ENCODE data around the gene STPG1. TPM values are rescaled to one million over a fixed set of nuclear protein-coding genes. Genes with fewer than 3 reads are reported as not detected.
A peak's percentile ranks its signal among the peaks of the same experiment; 100 is the strongest.

STPG1 gene
- polyA plus RNA-seq, 2 of the 4 experiments (the other 2 are of a cell fraction), result 4.4 to 9.7 TPM

- peak overlapping the region; percentile 17 to 56; a peak in 3 of 6 replicates for H3K27ac ChIP-seq
- ATAC-seq (no peak), FAIRE-seq (no peak), DNase-seq (ENCODE audit: low read depth in 1 of 2, low spot score in 1 of 2) (no peak)
- no peak overlapping the region for H3K4me3 ChIP-seq
- no peak overlapping the region for H3K4me2 ChIP-seq
- H3K4me1 ChIP-seq, result peaks cover 37% of the 10 kb centered on the region
- TF ChIP-seq NFE2L2 (conservative IDR thresholded peaks at IDR 0.05; ENCODE audit: low read length), result no peak
- no peak for TF ChIP-seq KDM5A (IDR thresholded peaks at IDR 0.05)
- no peak for TF ChIP-seq PBX3 (IDR thresholded peaks at IDR 0.05)
- no peak for TF ChIP-seq NR3C1 (IDR thresholded peaks at IDR 0.05)
- no peak for TF ChIP-seq KDM1A (IDR thresholded peaks at IDR 0.05; ENCODE audit: low read depth)
- no peak for TF ChIP-seq SMC3 (IDR thresholded peaks at IDR 0.05)
- TF ChIP-seq HDAC2 (IDR thresholded peaks at IDR 0.05), result no peak
- no peak for TF ChIP-seq ELK1 (IDR thresholded peaks at IDR 0.05; ENCODE audit: low read depth, low read length)
- ChIA-PET CTCF (interaction anchor here (1.1 to 23.6 kb wide), 2 partner anchors 28 to 191 kb away, joined by 3 to 748 read pairs; no protein-coding TSS in a partner anchor), POLR2A (no interaction called here)
- H3K9me3 ChIP-seq, result no peaks in the 10 kb centered on the region
- WGBS (ENCODE audit: missing lambda C conversion rate), result 95% methylated on average over 11 of the region's 11 CpGs
Observed at GRCh38 chr1:24386931-24387330, 26.7 kb downstream of the STPG1 start.

GRCh38 chr1:24386241-24386640, 27.3 kb downstream of the STPG1 start:
- H3K4me1 ChIP-seq, result peaks cover 31% of the 10 kb centered on the region
- FAIRE-seq (no peak), ATAC-seq (no peak), DNase-seq (ENCODE audit: low read depth in 1 of 2, low spot score in 1 of 2) (no peak)
- H3K27ac ChIP-seq, result 0 out of 6 replicates have a peak overlapping the region, but pooled peaks of 1 of the 2 experiments have one; percentile 11
- no peak overlapping the region for H3K4me3 ChIP-seq
- no peak overlapping the region for H3K4me2 ChIP-seq
- CTCF ChIA-PET, result interaction anchor here (0.7 to 23.6 kb wide), 7 partner anchors 12 to 236 kb away, joined by 3 to 748 read pairs (median 3); no protein-coding TSS in a partner anchor
- 93% methylated on average over 9 of the region's 9 CpGs for WGBS (ENCODE audit: missing lambda C conversion rate)
- POLR2A ChIA-PET, result no interaction called here
- TF ChIP-seq MAZ (IDR thresholded peaks at IDR 0.05; ENCODE audit: borderline replicate concordance, low read depth, low read length) (no peak), ELK1 (IDR thresholded peaks at IDR 0.05; ENCODE audit: low read depth, low read length) (no peak), NPAS2 (CRISPR knock-in tag; IDR thresholded peaks at IDR 0.05; ENCODE audit: borderline replicate concordance) (no peak), CTCF (IDR thresholded peaks at IDR 0.05) (no peak)
- no peaks in the 10 kb centered on the region for H3K9me3 ChIP-seq

- ChIA-PET POLR2A (no interaction called here), CTCF (interaction anchor here (0.7 to 23.6 kb wide), 7 partner anchors 11 to 235 kb away, joined by 3 to 748 read pairs (median 3); no protein-coding TSS in a partner anchor)
- peak; percentile 62 to 85; a peak in 4 of 6 replicates for ATAC-seq
- 86% methylated on average over 12 of the region's 12 CpGs for WGBS (ENCODE audit: missing lambda C conversion rate)
- Histone ChIP-seq H3K4me3 (no peak overlapping the region), H3K4me2 (no peak overlapping the region), H3K4me1 (peaks cover 28% of the 10 kb centered on the region), H3K9me3 (no peaks in the 10 kb centered on the region), H3K27ac (peak overlapping the region; percentile 25 to 52; a peak in 2 of 6 replicates)
- DNase-seq (ENCODE audit: low read depth in 1 of 2, low spot score in 1 of 2), result peak in 1 of 2 experiments; percentile 55
- no peak for TF ChIP-seq FOXS1 (CRISPR knock-in tag; IDR thresholded peaks at IDR 0.05)
- TF ChIP-seq REST (IDR thresholded peaks at IDR 0.05), result no peak
- TF ChIP-seq EHMT2 (IDR thresholded peaks at IDR 0.05; ENCODE audit: low read depth), result no peak
- TF ChIP-seq RAD21 (conservative IDR thresholded peaks at IDR 0.05 in 1 of 2, IDR thresholded peaks at IDR 0.05 in 1 of 2), result peak; percentile 34 to 37; a peak in 4 of 5 replicates
- peak; percentile 46 for TF ChIP-seq CTCF (IDR thresholded peaks at IDR 0.05)
- TF ChIP-seq MAX (IDR thresholded peaks at IDR 0.05), result no peak
- no peak for TF ChIP-seq KDM5A (IDR thresholded peaks at IDR 0.05)
- peak; percentile 40; the same call in 2 of the 3 replicates for TF ChIP-seq SMC3 (IDR thresholded peaks at IDR 0.05)
- no peak for FAIRE-seq
Observed at GRCh38 chr1:24385160-24385940, 28.2 kb downstream of the STPG1 start.

All from A549 (cell line).